Skeletal muscle tissue (tissue), 5 donors: ENCODE measurements around the gene YIF1B. TPM values are rescaled to one million over a fixed set of nuclear protein-coding genes. Genes with fewer than 3 reads are reported as not detected.

ENCODE experiments used
- H3K27ac ChIP-seq: one replicate; pipeline ENCODE4 v1.7.0; 2013; ENCODE audit warnings: mild to moderate bottlenecking, low read depth, low read length, inconsistent platforms
- H3K27me3 ChIP-seq, 3 donors: one replicate each; pipeline ENCODE4 v1.7.0; 2013; ENCODE audit warnings: low read length in 3 of 3; ENCODE audit not compliant: control insufficient read depth in 3 of 3, insufficient read depth in 3 of 3
- H3K36me3 ChIP-seq, 3 donors: one replicate each; pipeline ENCODE4 v1.7.0; 2013; ENCODE audit warnings: low read length in 3 of 3; ENCODE audit not compliant: control insufficient read depth in 3 of 3, insufficient read depth in 3 of 3
- H3K4me1 ChIP-seq, 3 donors: one replicate each; pipeline ENCODE4 v1.7.0; 2013; ENCODE audit warnings: low read length in 3 of 3, mild to moderate bottlenecking in 3 of 3; ENCODE audit not compliant: control insufficient read depth in 3 of 3, insufficient read depth in 3 of 3
- H3K4me3 ChIP-seq, 3 donors: one replicate each; pipeline ENCODE4 v1.7.0; 2013; ENCODE audit warnings: low read length in 3 of 3
- H3K9ac ChIP-seq, 3 donors: one replicate each; pipeline ENCODE4 v1.7.0; 2013; ENCODE audit warnings: low read length in 3 of 3, mild to moderate bottlenecking in 3 of 3, moderate library complexity in 2 of 3, low read depth in 1 of 3
- H3K9me3 ChIP-seq, 3 donors: one replicate each; pipeline ENCODE4 v1.7.0; 2013; ENCODE audit warnings: low read length in 3 of 3; ENCODE audit not compliant: control insufficient read depth in 3 of 3
- small RNA-seq: library from RNA; depleted of rRNA; stranded (forward); fragments of <200 nt; gene quantifications from one replicate; pipeline ENCODE3, GENCODE V24; 2014
- total RNA-seq: library from RNA; depleted of rRNA; stranded (reverse); fragments of >200 nt; gene quantifications from one replicate; pipeline ENCODE4 v1.2.3, GENCODE V29; 2014
- donor health status: Osteomylitis.

Gene YIF1B
- total RNA-seq, 1 donor from 2014 or later: 18.3 TPM

GRCh38 chr19:38255383-38256014 lies 60.2 kb downstream of the YIF1B start:
- H3K36me3 ChIP-seq: no peaks in the 10 kb centered on the region
- H3K27me3 ChIP-seq: peaks cover 16 to 30% (median 28%) of the 10 kb centered on the region in 3 donors
- peak overlapping the region; percentile 36 for H3K27ac ChIP-seq
- peaks cover 13 to 17% (median 15%) of the 10 kb centered on the region in 3 donors for H3K4me1 ChIP-seq
- no peaks in the 10 kb centered on the region for H3K9me3 ChIP-seq
- peak overlapping the region in 1 of 3 donors; percentile 73 for H3K9ac ChIP-seq
- H3K4me3 ChIP-seq: peak overlapping the region; percentile 33 to 68 (median 60)

DNA sequence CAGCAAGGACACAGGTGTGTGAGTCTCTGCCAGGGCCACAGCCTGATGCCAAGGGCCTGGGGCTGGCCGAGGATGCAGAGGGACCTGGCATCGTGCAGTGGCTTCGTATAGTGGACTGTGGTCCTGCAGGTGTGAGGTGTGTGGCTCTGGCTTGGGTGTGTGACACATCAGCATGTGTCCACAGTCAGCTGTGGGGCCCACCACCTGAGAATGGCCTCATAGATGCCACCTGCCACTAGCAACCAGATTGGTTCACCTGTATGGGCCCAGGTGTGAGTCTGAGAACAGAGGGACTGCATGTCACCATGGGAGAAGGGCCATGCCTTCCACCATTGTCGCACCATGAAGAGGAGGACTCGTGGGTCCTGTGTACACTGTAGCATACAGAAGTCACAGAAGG lies 62.0 kb downstream of the YIF1B start:
- Histone ChIP-seq H3K9ac (peak overlapping the region; percentile 0 to 74 (median 32)), H3K27me3 (peaks cover 16 to 30% (median 28%) of the 10 kb centered on the region in 3 donors), H3K36me3 (no peaks in the 10 kb centered on the region), H3K27ac (peak overlapping the region; percentile 86), H3K4me3 (peak overlapping the region in 2 of 3 donors; percentile 15 to 54), H3K4me1 (peaks cover 13 to 17% (median 17%) of the 10 kb centered on the region in 3 donors), H3K9me3 (no peaks in the 10 kb centered on the region)

Small RNA genes lying within 50 kb of the gene (small RNA-seq; reads per million reads assigned to genes)
- not detected for gene RF00019

Other genes starting within 250 kb of the YIF1B start
- gene DPF1, start 91.7 kb downstream of the YIF1B start, total RNA-seq: 1.0 TPM
- 2.6 TPM for gene PPP1R14A, start 59.6 kb downstream of the YIF1B start, total RNA-seq
- gene SPINT2, start 51.4 kb downstream of the YIF1B start, total RNA-seq: 1.6 TPM
- gene C19orf33, start 11.7 kb downstream of the YIF1B start, total RNA-seq: not detected
- gene KCNK6, start 3.9 kb upstream of the YIF1B start, total RNA-seq: 1.6 TPM
- 3.1 TPM for gene CATSPERG, start 19.9 kb upstream of the YIF1B start, total RNA-seq
- gene PSMD8, start 58.6 kb upstream of the YIF1B start, total RNA-seq: 129 TPM
- gene GGN, start 72.1 kb upstream of the YIF1B start, total RNA-seq: not detected
- gene SPRED3, start 72.8 kb upstream of the YIF1B start, total RNA-seq: not detected
- 4.7 TPM for gene FAM98C, start 87.1 kb upstream of the YIF1B start, total RNA-seq
- gene RASGRP4, start 110.3 kb upstream of the YIF1B start, total RNA-seq: 1.0 TPM
- gene RYR1, start 117.7 kb upstream of the YIF1B start, total RNA-seq: 243 TPM